Panc1 (cell line): Measurements from ENCODE around the gene DDX11. TPM values are rescaled to one million over a fixed set of nuclear protein-coding genes. Genes with fewer than 3 reads are reported as not detected.

Experiments used
- ATAC-seq: fragments of 200-7000 bp; cut with Tn5 transposase; 2 replicates; pipeline ENCODE4 v1.9.1; 2020; ENCODE audit warnings: mild to moderate bottlenecking, moderate library complexity
- BruUV-seq: library from RNA; stranded (reverse); fragments of 400-500 nt; replicated peaks from 2 replicates; lab custom pipeline; 2021; lab: Mats Ljungman, UMichigan
- CTCF ChIA-PET: fragments of 300-600 bp; sonication (Branson Sonifier 250); formaldehyde crosslinking; loops from one replicate; lab custom pipeline; 2022; ENCODE audit warnings: antibody characterized with exemption; lab: Charles Lee
- POLR2A ChIA-PET: fragments of 300-600 bp; sonication (Branson Sonifier 250); formaldehyde crosslinking; loops from one replicate; lab custom pipeline; 2022; ENCODE audit warnings: antibody characterized with exemption; lab: Charles Lee
- DNase-seq: peaks from one replicate; pipeline ENCODE4 v3.0.0-alpha.2; 2010; ENCODE audit warnings: low read depth, low spot score
- H3K27ac ChIP-seq: 2 replicates; pipeline ENCODE4 v1.5.1; 2011; ENCODE audit warnings: mild to moderate bottlenecking, low read length, inconsistent platforms
- H3K27me3 ChIP-seq: fragments of 200-500 bp; sonication (Bioruptor generic); 2 replicates; pipeline ENCODE4 v1.6.0; 2014; ENCODE audit warnings: low read length, inconsistent platforms; ENCODE audit not compliant: control insufficient read depth, insufficient read depth
- H3K36me3 ChIP-seq: fragments of 200-500 bp; sonication (Bioruptor generic); 2 replicates; pipeline ENCODE4 v1.5.1; 2014; ENCODE audit warnings: inconsistent platforms, mild to moderate bottlenecking, low read length, moderate library complexity; ENCODE audit not compliant: control insufficient read depth, insufficient read depth
- H3K4me1 ChIP-seq: 2 replicates; pipeline ENCODE4 v1.5.1; 2011; ENCODE audit warnings: inconsistent platforms, mild to moderate bottlenecking, low read length, moderate library complexity; ENCODE audit not compliant: control insufficient read depth, insufficient read depth
- H3K4me3 ChIP-seq, 2 experiments: 2 replicates each; pipeline ENCODE4 v1.5.1; 2011 to 2012; ENCODE audit warnings: low read depth in 2 of 2, low read length in 2 of 2, mild to moderate bottlenecking in 2 of 2, inconsistent platforms in 1 of 2, moderate library complexity in 1 of 2
- H3K9me3 ChIP-seq: fragments of 200-500 bp; sonication (Bioruptor generic); 2 replicates; pipeline ENCODE4 v1.5.1; 2014; ENCODE audit warnings: low read depth, mild to moderate bottlenecking, inconsistent platforms, low read length, moderate library complexity; ENCODE audit not compliant: control insufficient read depth, insufficient read depth
- CTCF ChIP-seq: fragments of 450-650 bp; IDR thresholded peaks from 2 replicates; pipeline ENCODE4 v1.5.1; 2017; ENCODE audit warnings: mild to moderate bottlenecking
- POLR2AphosphoS5 ChIP-seq: IDR thresholded peaks from 2 replicates; pipeline ENCODE4 v1.6.1; 2012; ENCODE audit warnings: mild to moderate bottlenecking, low read depth, low read length, moderate library complexity
- REST ChIP-seq, 2 experiments: IDR thresholded peaks; 2 replicates each; pipeline ENCODE4 v1.6.1; 2011 to 2012; ENCODE audit warnings: low read depth in 2 of 2, control low read depth in 1 of 2, low read length in 1 of 2, mild to moderate bottlenecking in 1 of 2, moderate library complexity in 1 of 2; ENCODE audit not compliant: insufficient read depth in 1 of 2
- SIN3A ChIP-seq: IDR thresholded peaks from 2 replicates; pipeline ENCODE4 v1.6.1; 2012; ENCODE audit warnings: low read depth, mild to moderate bottlenecking, low read length, moderate library complexity, borderline replicate concordance; ENCODE audit not compliant: insufficient read depth
- TCF7L2 ChIP-seq: IDR thresholded peaks from 2 replicates; pipeline ENCODE4 v1.6.1; 2011; ENCODE audit warnings: mild to moderate bottlenecking, low read depth, low read length, inconsistent platforms
- in situ Hi-C: cut with HindIII; loops from 2 replicates; pipeline ENCODE4 v1.10.0; 2016; ENCODE audit warnings: low sequenced_read_pairs, low pct_unique_long_range_greater_than_20kb
- intact Hi-C: fragments of 100-400 bp; cut with micrococcal nuclease; formaldehyde crosslinking; loops from one replicate; pipeline ENCODE4 v1.10.0; 2022; ENCODE audit not compliant: unreplicated experiment
- total RNA-seq: library from RNA; stranded (reverse); gene quantifications from one replicate; pipeline ENCODE4 v1.2.1, GENCODE V29; 2021; ENCODE audit not compliant: unreplicated experiment

DDX11 gene
- total RNA-seq, 1 experiment from 2014 or later = 96.2 TPM

GRCh38 chr12:31037028-31037427 lies 36.6 kb upstream of the DDX11 start:
- ChIA-PET POLR2A (no interaction called here), CTCF (no interaction called here)
- Histone ChIP-seq H3K4me1 (peaks cover 7% of the 10 kb centered on the region; the same call in 1 of the 2 replicates), H3K9me3 (no peaks in the 10 kb centered on the region), H3K36me3 (no peaks in the 10 kb centered on the region), H3K4me3 (no peak overlapping the region), H3K27me3 (no peaks in the 10 kb centered on the region), H3K27ac (no peak overlapping the region; the same call in 1 of the 2 replicates)
- ATAC-seq = no peak
- DNase-seq = no peak
- no TSS peak for BruUV-seq
- intact Hi-C loops = no loop called here
- in situ Hi-C loops = no loop called here
- TF ChIP-seq TCF7L2 = no peak
- TF ChIP-seq POLR2AphosphoS5 = no peak
- no peak for TF ChIP-seq REST (IDR thresholded peaks at IDR 0.05; ENCODE audit: insufficient read depth in 1 of 2, low read depth in 2 of 2, low read length in 1 of 2)
- no peak for TF ChIP-seq CTCF
- no peak for TF ChIP-seq SIN3A

DNA sequence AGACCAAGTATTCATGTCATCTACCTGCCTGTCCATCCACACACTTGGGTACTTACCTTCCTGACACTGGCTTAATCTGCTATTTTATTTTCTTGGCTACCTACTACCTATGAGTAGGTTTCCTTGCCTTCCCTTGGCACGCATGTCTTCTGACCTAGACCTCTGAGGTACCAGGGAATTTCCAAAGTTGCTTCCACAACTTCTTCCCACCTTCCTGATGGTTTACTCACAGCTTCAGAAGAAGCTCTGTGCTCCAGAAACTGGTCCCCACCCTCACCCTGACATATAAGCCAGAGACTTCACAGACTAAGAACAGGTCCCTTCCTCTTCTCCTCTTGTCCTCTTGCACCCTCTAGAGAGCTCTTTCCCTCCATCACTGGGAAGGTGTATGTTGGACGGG lies 35.7 kb upstream of the DDX11 start:
- in situ Hi-C loops = no loop called here
- Histone ChIP-seq H3K36me3 (no peaks in the 10 kb centered on the region), H3K9me3 (no peaks in the 10 kb centered on the region), H3K27me3 (no peaks in the 10 kb centered on the region), H3K4me1 (peaks cover 7% of the 10 kb centered on the region; the same call in 1 of the 2 replicates), H3K27ac (no peak overlapping the region), H3K4me3 (no peak overlapping the region)
- POLR2A ChIA-PET = no interaction called here
- CTCF ChIA-PET = no interaction called here
- no peak for ATAC-seq
- intact Hi-C loops = no loop called here
- no TSS peak for BruUV-seq
- no peak for DNase-seq
- TF ChIP-seq CTCF (no peak), POLR2AphosphoS5 (no peak), SIN3A (no peak), REST (IDR thresholded peaks at IDR 0.05; ENCODE audit: insufficient read depth in 1 of 2, low read depth in 2 of 2, low read length in 1 of 2) (no peak), TCF7L2 (no peak)
